ENCODE results near the gene CCL4. TPM values are rescaled to one million over a fixed set of nuclear protein-coding genes. Genes with fewer than 3 reads are reported as not detected.

Gene CCL4
- total RNA-seq, 1 experiment from 2014 or later, result 1.2 TPM

GRCh38 chr17:36066365-36066985, 37.2 kb upstream of the CCL4 start:
- ChIA-PET CTCF (no interaction called here), POLR2A (no interaction called here), RAD21 (ENCODE audit: low non-redundant PET in 1 of 2, low total read pairs in 2 of 2, uncharacterized antibody in 2 of 2, unreplicated experiment in 2 of 2) (no interaction called here)
- no TSS peak for BruUV-seq (replicated peaks)
- no peaks in the 10 kb centered on the region for H3K4me1 ChIP-seq (ENCODE audit: control insufficient read depth in 1 of 2, insufficient read depth in 2 of 2, low read length in 2 of 2)
- no peaks in the 10 kb centered on the region for H3K36me3 ChIP-seq (ENCODE audit: control insufficient read depth in 1 of 2, insufficient read depth in 2 of 2, low read length in 2 of 2)
- H3K27me3 ChIP-seq (ENCODE audit: insufficient read depth, low read length), result no peaks in the 10 kb centered on the region; the same call in 1 of the 2 replicates
- H4K20me1 ChIP-seq (ENCODE audit: insufficient read depth), result no peaks in the 10 kb centered on the region
- TF ChIP-seq POLR2A (IDR thresholded peaks at IDR 0.05; ENCODE audit: borderline replicate concordance, extremely low read depth, insufficient read depth, insufficient read length) (no peak), SRF (IDR thresholded peaks at IDR 0.05; ENCODE audit: low read depth) (no peak), CEBPB (IDR thresholded peaks at IDR 0.05; ENCODE audit: low read depth) (no peak)
- no peaks in the 10 kb centered on the region for H3K9me3 ChIP-seq (ENCODE audit: control insufficient read depth in 1 of 2, insufficient read depth in 1 of 2, low read depth in 1 of 2, low read length in 2 of 2)
- no peak overlapping the region for H3K9ac ChIP-seq (ENCODE audit: low read length)
- no peak overlapping the region for H2AFZ ChIP-seq (ENCODE audit: low read depth, low read length, poor library complexity, severe bottlenecking)
- no peaks in the 10 kb centered on the region for H3K79me2 ChIP-seq (ENCODE audit: insufficient read depth, low read length)
- H3K9me2 ChIP-seq (ENCODE audit: insufficient read depth), result no peaks in the 10 kb centered on the region
- no peak for DNase-seq (ENCODE audit: low read depth, low spot score)
- ATAC-seq, result no peak
- no peak overlapping the region for H3K4me2 ChIP-seq (ENCODE audit: low read length)
- H3K4me3 ChIP-seq (replicated peaks in 1 of 2; ENCODE audit: low read depth in 1 of 2, low read length in 2 of 2), result no peak overlapping the region
- intact Hi-C loops (cut with micrococcal nuclease), result no loop called here
- H3K27ac ChIP-seq (ENCODE audit: low read depth, low read length), result no peak overlapping the region

DNA sequence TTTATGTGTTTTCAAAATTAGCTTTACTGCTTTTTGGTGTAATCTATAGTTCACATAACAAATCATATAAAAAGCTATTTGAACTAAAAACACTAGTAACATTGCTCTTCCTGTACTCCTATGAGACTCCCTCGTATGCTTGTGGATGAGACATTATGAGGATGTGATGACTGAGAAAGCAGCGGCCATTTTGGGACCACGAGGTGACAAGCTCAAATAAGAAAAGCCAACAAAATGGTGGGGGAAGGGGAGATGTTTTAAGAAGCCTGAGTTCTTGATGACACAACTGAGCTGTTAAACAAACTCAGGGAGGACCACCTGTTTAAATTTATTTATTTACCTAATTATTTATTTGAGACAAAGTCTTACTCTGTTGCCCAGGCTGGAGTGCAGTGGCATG, 35.1 kb upstream of the CCL4 start:
- BruUV-seq (replicated peaks), result no TSS peak
- peaks cover 3% of the 10 kb centered on the region; the same call in 1 of the 2 replicates for H3K9me2 ChIP-seq (ENCODE audit: insufficient read depth)
- H3K9me3 ChIP-seq (ENCODE audit: control insufficient read depth in 1 of 2, insufficient read depth in 1 of 2, low read depth in 1 of 2, low read length in 2 of 2), result no peaks in the 10 kb centered on the region
- H3K27me3 ChIP-seq (ENCODE audit: insufficient read depth, low read length), result no peaks in the 10 kb centered on the region; the same call in 1 of the 2 replicates
- ChIA-PET CTCF (interaction anchor here (1.4 kb wide), 1 partner anchor 80 kb away, joined by 5 read pairs; no protein-coding TSS in a partner anchor), POLR2A (no interaction called here), RAD21 (ENCODE audit: low non-redundant PET in 1 of 2, low total read pairs in 2 of 2, uncharacterized antibody in 2 of 2, unreplicated experiment in 2 of 2) (no interaction called here)
- intact Hi-C loops (cut with micrococcal nuclease), result no loop called here
- H3K36me3 ChIP-seq (ENCODE audit: control insufficient read depth in 1 of 2, insufficient read depth in 2 of 2, low read length in 2 of 2), result no peaks in the 10 kb centered on the region
- H3K79me2 ChIP-seq (ENCODE audit: insufficient read depth, low read length), result no peaks in the 10 kb centered on the region
- TF ChIP-seq YY1 (IDR thresholded peaks at IDR 0.05; ENCODE audit: extremely low read depth, insufficient replicate concordance, low read depth, low read length) (peak; percentile 20), SIN3A (IDR thresholded peaks at IDR 0.05; ENCODE audit: low read depth) (no peak), EGR1 (IDR thresholded peaks at IDR 0.05; ENCODE audit: low read depth) (no peak), ZFX (IDR thresholded peaks at IDR 0.05) (no peak), SRF (IDR thresholded peaks at IDR 0.05; ENCODE audit: low read depth) (no peak), EZH2 (IDR thresholded peaks at IDR 0.05) (no peak)
- TF ChIP-seq, protein P1, sequence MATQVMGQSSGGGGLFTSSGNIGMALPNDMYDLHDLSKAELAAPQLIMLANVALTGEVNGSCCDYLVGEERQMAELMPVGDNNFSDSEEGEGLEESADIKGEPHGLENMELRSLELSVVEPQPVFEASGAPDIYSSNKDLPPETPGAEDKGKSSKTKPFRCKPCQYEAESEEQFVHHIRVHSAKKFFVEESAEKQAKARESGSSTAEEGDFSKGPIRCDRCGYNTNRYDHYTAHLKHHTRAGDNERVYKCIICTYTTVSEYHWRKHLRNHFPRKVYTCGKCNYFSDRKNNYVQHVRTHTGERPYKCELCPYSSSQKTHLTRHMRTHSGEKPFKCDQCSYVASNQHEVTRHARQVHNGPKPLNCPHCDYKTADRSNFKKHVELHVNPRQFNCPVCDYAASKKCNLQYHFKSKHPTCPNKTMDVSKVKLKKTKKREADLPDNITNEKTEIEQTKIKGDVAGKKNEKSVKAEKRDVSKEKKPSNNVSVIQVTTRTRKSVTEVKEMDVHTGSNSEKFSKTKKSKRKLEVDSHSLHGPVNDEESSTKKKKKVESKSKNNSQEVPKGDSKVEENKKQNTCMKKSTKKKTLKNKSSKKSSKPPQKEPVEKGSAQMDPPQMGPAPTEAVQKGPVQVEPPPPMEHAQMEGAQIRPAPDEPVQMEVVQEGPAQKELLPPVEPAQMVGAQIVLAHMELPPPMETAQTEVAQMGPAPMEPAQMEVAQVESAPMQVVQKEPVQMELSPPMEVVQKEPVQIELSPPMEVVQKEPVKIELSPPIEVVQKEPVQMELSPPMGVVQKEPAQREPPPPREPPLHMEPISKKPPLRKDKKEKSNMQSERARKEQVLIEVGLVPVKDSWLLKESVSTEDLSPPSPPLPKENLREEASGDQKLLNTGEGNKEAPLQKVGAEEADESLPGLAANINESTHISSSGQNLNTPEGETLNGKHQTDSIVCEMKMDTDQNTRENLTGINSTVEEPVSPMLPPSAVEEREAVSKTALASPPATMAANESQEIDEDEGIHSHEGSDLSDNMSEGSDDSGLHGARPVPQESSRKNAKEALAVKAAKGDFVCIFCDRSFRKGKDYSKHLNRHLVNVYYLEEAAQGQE (IDR thresholded peaks at IDR 0.05; ENCODE audit: low read depth), result no peak
- TF ChIP-seq, protein P2, sequence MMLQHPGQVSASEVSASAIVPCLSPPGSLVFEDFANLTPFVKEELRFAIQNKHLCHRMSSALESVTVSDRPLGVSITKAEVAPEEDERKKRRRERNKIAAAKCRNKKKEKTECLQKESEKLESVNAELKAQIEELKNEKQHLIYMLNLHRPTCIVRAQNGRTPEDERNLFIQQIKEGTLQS (IDR thresholded peaks at IDR 0.05), result no peak
- no peak overlapping the region for H3K4me2 ChIP-seq (ENCODE audit: low read length)
- no peak overlapping the region for H3K9ac ChIP-seq (ENCODE audit: low read length)
- H3K4me1 ChIP-seq (ENCODE audit: control insufficient read depth in 1 of 2, insufficient read depth in 2 of 2, low read length in 2 of 2), result no peaks in the 10 kb centered on the region
- no peak overlapping the region for H3K4me3 ChIP-seq (replicated peaks in 1 of 2; ENCODE audit: low read depth in 1 of 2, low read length in 2 of 2)
- no peak overlapping the region for H3K27ac ChIP-seq (ENCODE audit: low read depth, low read length)
- no peaks in the 10 kb centered on the region for H4K20me1 ChIP-seq (ENCODE audit: insufficient read depth)
- DNase-seq (ENCODE audit: low read depth, low spot score) (no peak), ATAC-seq (no peak)
- no peak overlapping the region for H2AFZ ChIP-seq (ENCODE audit: low read depth, low read length, poor library complexity, severe bottlenecking)
